Aorta (tissue), 5 donors: ENCODE results near the gene CCDC159. TPM values are rescaled to one million over a fixed set of nuclear protein-coding genes. Genes with fewer than 3 reads are reported as not detected.

ENCODE experiments used
- ATAC-seq: fragments of 200-7000 bp; cut with Tn5 transposase; one replicate; pipeline ENCODE4 v1.9.1; 2022; ENCODE audit warnings: moderate library complexity; ENCODE audit not compliant: low FRiP score
- DNase-seq, 2 donors: peaks; one replicate each; pipeline ENCODE4 v3.0.0-alpha.2; 2020
- H3K27ac ChIP-seq, 2 donors: one replicate each; pipeline ENCODE4 v1.5.1; 2013; ENCODE audit warnings: low read length in 2 of 2, mild to moderate bottlenecking in 2 of 2, moderate library complexity in 2 of 2, control low read depth in 1 of 2, inconsistent platforms in 1 of 2, low read depth in 1 of 2
- H3K27me3 ChIP-seq, 2 donors: one replicate each; pipeline ENCODE4 v1.6.1; 2013; ENCODE audit warnings: control low read depth in 1 of 2, low read length in 1 of 2, mild to moderate bottlenecking in 1 of 2, moderate library complexity in 1 of 2; ENCODE audit not compliant: insufficient read depth in 2 of 2, control insufficient read depth in 1 of 2
- H3K36me3 ChIP-seq, 2 donors: one replicate each; pipeline ENCODE4 v1.6.1; 2013; ENCODE audit warnings: control low read depth in 1 of 2, low read length in 1 of 2, mild to moderate bottlenecking in 1 of 2; ENCODE audit not compliant: insufficient read depth in 2 of 2, control insufficient read depth in 1 of 2
- H3K4me1 ChIP-seq, 2 donors: one replicate each; pipeline ENCODE4 v1.6.1; 2013; ENCODE audit warnings: low read length in 2 of 2, control low read depth in 1 of 2, mild to moderate bottlenecking in 1 of 2, moderate library complexity in 1 of 2; ENCODE audit not compliant: insufficient read depth in 2 of 2, control insufficient read depth in 1 of 2
- H3K4me3 ChIP-seq, 2 donors: one replicate each; pipeline ENCODE4 v1.5.1; 2013; ENCODE audit warnings: low read length in 2 of 2, control low read depth in 1 of 2, mild to moderate bottlenecking in 1 of 2
- H3K9me3 ChIP-seq: one replicate; pipeline ENCODE4 v1.6.1; 2013; ENCODE audit warnings: mild to moderate bottlenecking, low read length; ENCODE audit not compliant: control insufficient read depth
- WGBS, 2 donors: extraction: QIAGEN DNeasy Blood & Tissue Kit; methylation state at CpG; one replicate each; pipeline ENCODE4 v1.1.7; 2013; 5-methylcytosine and 5-hydroxymethylcytosine counted together
- intact Hi-C, 2 donors: fragments of 100-400 bp; cut with DNase I; formaldehyde crosslinking; loops; one replicate each; pipeline versions ENCODE4 v1.14.2 to v1.15.0; 2022
- polyA plus RNA-seq, 2 donors: library from polyadenylated mRNA; stranded (reverse); fragments of 200-250 nt; gene quantifications; one replicate each; pipeline ENCODE4 v1.2.3, GENCODE V29; 2013
- total RNA-seq, 2 donors: library from RNA; stranded (reverse); fragmentation: NEBNext Ultra II Directional; extraction: Animal tissue kit (Norgen Biotek cat#: 25700); gene quantifications; one replicate each; pipeline ENCODE4 v1.2.1, GENCODE V29; 2021
- donor health status: healthy with polysubstance abuse.
- donor health status: Bipolar disorder and iron deficiency.
- donor health status: DM: no; HTN: no; CAD: no.
- donor health status: DM: no; HTN: no; CAD: no.
- donor health status: DM: yes; HTN: yes; CAD: no.

The CCDC159 gene
- total and polyA plus RNA-seq, 4 donors, result 18.0 to 111 (median 36.3) TPM

- H3K4me3 ChIP-seq, result no peak overlapping the region
- no peaks in the 10 kb centered on the region for H3K9me3 ChIP-seq
- H3K27me3 ChIP-seq, result no peaks in the 10 kb centered on the region
- intact Hi-C loops, result no loop called here
- WGBS, 2 donors, result 51 to 54% methylated on average over 10 of the region's 10 CpGs
- peaks cover 2 to 4% of the 10 kb centered on the region in 2 donors for H3K4me1 ChIP-seq
- no peak overlapping the region for H3K27ac ChIP-seq
- DNase-seq (no peak), ATAC-seq (no peak)
- H3K36me3 ChIP-seq, result no peaks in the 10 kb centered on the region
Observed at GRCh38 chr19:11373166-11373884, 27.0 kb downstream of the CCDC159 start.

GRCh38 chr19:11373885-11374432 is 27.6 kb downstream of the CCDC159 start:
- Histone ChIP-seq H3K27ac (peak overlapping the region in 1 of 2 donors; percentile 23), H3K9me3 (no peaks in the 10 kb centered on the region), H3K36me3 (no peaks in the 10 kb centered on the region), H3K4me1 (peaks cover 2 to 4% of the 10 kb centered on the region in 2 donors), H3K27me3 (no peaks in the 10 kb centered on the region), H3K4me3 (no peak overlapping the region)
- intact Hi-C loops, result no loop called here
- 58 to 61% methylated on average over 11 of the region's 11 CpGs for WGBS, 2 donors
- no peak for DNase-seq
- no peak for ATAC-seq

GRCh38 chr19:11374433-11375142 is 28.3 kb downstream of the CCDC159 start, which contains the start of gene SWSAP1:
Gene SWSAP1 (plus strand): TSS chr19:11374666. CDS start chr19:11374681, 15 bp downstream.
- no peaks in the 10 kb centered on the region for H3K27me3 ChIP-seq
- peak within 1 kb of the TSS in 1 of 2 donors; percentile 55 for H3K4me3 ChIP-seq
- H3K36me3 ChIP-seq, result no peaks in the 10 kb centered on the region
- DNase-seq (peak; percentile 99), ATAC-seq (peak; percentile 98)
- H3K4me1 ChIP-seq, result peaks cover 2 to 4% of the 10 kb centered on the region in 2 donors
- peak within 1 kb of the TSS; percentile 72 to 88 for H3K27ac ChIP-seq
- H3K9me3 ChIP-seq, result no peaks in the 10 kb centered on the region
- WGBS, 2 donors, result 0% methylated on average over 44 of the region's 44 CpGs
- intact Hi-C loops, result loop anchor here (5.0 kb wide), 2 partner anchors 37 to 82 kb away; partner anchors contain the start of gene RAB3D (in 1 of the 2)

- 4 to 6% methylated on average over 27 of the region's 27 CpGs for WGBS, 2 donors
- Histone ChIP-seq H3K36me3 (no peaks in the 10 kb centered on the region), H3K27me3 (no peaks in the 10 kb centered on the region), H3K4me3 (peak overlapping the region in 1 of 2 donors; percentile 11), H3K27ac (peak overlapping the region; percentile 20 to 72), H3K4me1 (peaks cover 2 to 4% of the 10 kb centered on the region in 2 donors), H3K9me3 (no peaks in the 10 kb centered on the region)
- peak in 1 of 2 donors; percentile 81 for DNase-seq
- intact Hi-C loops, result loop anchor here (5.0 kb wide), 2 partner anchors 38 to 83 kb away; partner anchors contain the start of gene RAB3D (in 1 of the 2)
- ATAC-seq, result peak; percentile 8
Observed at GRCh38 chr19:11375143-11375948, 29.0 kb downstream of the CCDC159 start.

- DNase-seq, result peak in 1 of 2 donors; percentile 71
- Histone ChIP-seq H3K4me3 (no peak overlapping the region), H3K9me3 (no peaks in the 10 kb centered on the region), H3K27ac (no peak overlapping the region), H3K27me3 (no peaks in the 10 kb centered on the region), H3K36me3 (no peaks in the 10 kb centered on the region), H3K4me1 (peaks cover 2 to 4% of the 10 kb centered on the region in 2 donors)
- ATAC-seq, result no peak
- intact Hi-C loops, result loop anchor here (5.0 kb wide), 2 partner anchors 40 to 85 kb away; partner anchors contain the start of gene RAB3D (in 1 of the 2)
Observed at GRCh38 chr19:11377237-11377636, 30.9 kb downstream of the CCDC159 start.

- ATAC-seq, result no peak
- Histone ChIP-seq H3K36me3 (no peaks in the 10 kb centered on the region), H3K27me3 (no peaks in the 10 kb centered on the region), H3K27ac (peak overlapping the region in 1 of 2 donors; percentile 41), H3K4me1 (peaks cover 2 to 4% of the 10 kb centered on the region in 2 donors), H3K4me3 (no peak overlapping the region), H3K9me3 (no peaks in the 10 kb centered on the region)
- DNase-seq, result no peak
- 94 to 95% methylated on average over 3 of the region's 3 CpGs for WGBS, 2 donors
- intact Hi-C loops, result loop anchor here (5.0 kb wide), 2 partner anchors 40 to 85 kb away; partner anchors contain the start of gene RAB3D (in 1 of the 2)
Observed at GRCh38 chr19:11377756-11378155, 31.4 kb downstream of the CCDC159 start.

GRCh38 chr19:11378319-11379189 is 32.2 kb downstream of the CCDC159 start:
- DNase-seq (peak in 1 of 2 donors; percentile 61), ATAC-seq (no peak)
- Histone ChIP-seq H3K36me3 (no peaks in the 10 kb centered on the region), H3K9me3 (no peaks in the 10 kb centered on the region), H3K4me3 (no peak overlapping the region), H3K4me1 (peaks cover 2 to 4% of the 10 kb centered on the region in 2 donors), H3K27me3 (no peaks in the 10 kb centered on the region), H3K27ac (peak overlapping the region in 1 of 2 donors; percentile 28)
- WGBS, 2 donors, result 19 to 24% methylated on average over 8 of the region's 8 CpGs
- intact Hi-C loops, result loop anchor here (5.0 kb wide), 2 partner anchors 41 to 86 kb away; partner anchors contain the start of gene RAB3D (in 1 of the 2)
